OCI-LY7 (cell line): ENCODE data around the gene TPD52L2. TPM values are rescaled to one million over a fixed set of nuclear protein-coding genes. Genes with fewer than 3 reads are reported as not detected.
"Not testable (repeated sequence)": the region's sequence is repeated elsewhere in the genome, so short reads cannot be mapped to it uniquely, and the experiment has no call there.

Source experiments
- BruUV-seq: library from RNA; stranded (reverse); fragments of 400-500 nt; replicated peaks from 2 replicates; lab custom pipeline; 2021; lab: Mats Ljungman, UMichigan
- CTCF ChIA-PET: fragments of 300-600 bp; sonication (Branson Sonifier 250); formaldehyde crosslinking; loops from one replicate; lab custom pipeline; 2022; ENCODE audit warnings: antibody characterized with exemption; ENCODE audit not compliant: unreplicated experiment; lab: Charles Lee
- POLR2A ChIA-PET: fragments of 300-600 bp; sonication (Branson Sonifier 250); formaldehyde crosslinking; loops from one replicate; lab custom pipeline; 2022; ENCODE audit warnings: antibody characterized with exemption; lab: Charles Lee
- DNase-seq: peaks from one replicate; pipeline ENCODE4 v3.0.0-alpha.2; 2015; ENCODE audit warnings: low spot score
- H2AFZ ChIP-seq: fragments of 200-600 bp; sonication (generic), shearing (Covaris generic); 2 replicates; pipeline ENCODE4 v1.6.1; 2014; ENCODE audit warnings: mild to moderate bottlenecking, antibody characterized with exemption, low read length, moderate library complexity
- H3K27ac ChIP-seq: fragments of 200-600 bp; sonication (generic); 2 replicates; pipeline ENCODE4 v1.5.1; 2014; ENCODE audit warnings: mixed run types, low read depth, mild to moderate bottlenecking, moderate library complexity, low read length, inconsistent platforms; ENCODE audit not compliant: poor library complexity, severe bottlenecking
- H3K36me3 ChIP-seq: fragments of 200-600 bp; sonication (generic); 2 replicates; pipeline ENCODE4 v1.6.1; 2014; ENCODE audit warnings: mild to moderate bottlenecking, antibody characterized with exemption, low read length, moderate library complexity, mixed read lengths; ENCODE audit not compliant: insufficient read depth
- H3K4me1 ChIP-seq: fragments of 200-600 bp; sonication (generic); 2 replicates; pipeline ENCODE4 v1.5.1; 2014; ENCODE audit warnings: mild to moderate bottlenecking, low read length; ENCODE audit not compliant: insufficient read depth, poor library complexity, severe bottlenecking
- H3K4me2 ChIP-seq: fragments of 200-600 bp; sonication (generic); 2 replicates; pipeline ENCODE4 v1.6.1; 2014; ENCODE audit warnings: mild to moderate bottlenecking, low read length
- H3K4me3 ChIP-seq: fragments of 200-600 bp; sonication (generic); 2 replicates; pipeline ENCODE4 v1.5.1; 2014; ENCODE audit warnings: mild to moderate bottlenecking, low read depth, low read length; ENCODE audit not compliant: poor library complexity, severe bottlenecking
- H3K79me2 ChIP-seq: fragments of 200-600 bp; sonication (generic); 2 replicates; pipeline ENCODE4 v1.6.1; 2016; ENCODE audit warnings: low read depth, mild to moderate bottlenecking, low read length, moderate library complexity, mixed read lengths; ENCODE audit not compliant: insufficient read depth
- H3K9me2 ChIP-seq: fragments of 200-600 bp; sonication (generic); 2 replicates; pipeline ENCODE4 v1.6.1; 2016; ENCODE audit warnings: mild to moderate bottlenecking, low read length, mixed read lengths; ENCODE audit not compliant: insufficient read depth
- H3K9me3 ChIP-seq: fragments of 200-600 bp; sonication (generic); 2 replicates; pipeline ENCODE4 v1.6.1; 2014; ENCODE audit warnings: mild to moderate bottlenecking, mixed run types, low read length, mixed read lengths
- H4K20me1 ChIP-seq: fragments of 200-600 bp; sonication (generic); 2 replicates; pipeline ENCODE4 v1.6.1; 2014; ENCODE audit warnings: mild to moderate bottlenecking, antibody characterized with exemption, low read length, moderate library complexity, mixed read lengths; ENCODE audit not compliant: insufficient read depth
- CTCF ChIP-seq: fragments of 200-600 bp; sonication (generic); conservative IDR thresholded peaks from 2 replicates; pipeline ENCODE4 v1.5.1; 2014; ENCODE audit warnings: mild to moderate bottlenecking, antibody characterized with exemption, low read length, moderate library complexity, mixed read lengths
- EZH2phosphoT487 ChIP-seq: fragments of 200-600 bp; sonication (generic); IDR thresholded peaks from 2 replicates; pipeline ENCODE4 v1.6.1; 2018; ENCODE audit warnings: low read depth, borderline replicate concordance, mild to moderate bottlenecking, mixed run types, antibody characterized with exemption, low read length, moderate library complexity, mixed read lengths
- intact Hi-C: fragments of 100-400 bp; cut with micrococcal nuclease; formaldehyde crosslinking; loops from one replicate; pipeline ENCODE4 v1.10.0; 2022; ENCODE audit not compliant: unreplicated experiment
- total RNA-seq, 2 experiments: library from RNA; depleted of rRNA in 1 of 2; stranded (reverse); fragments of >200 nt in 1 of 2; shearing (Covaris generic) in 1 of 2; gene quantifications; 2 replicates each; pipeline ENCODE4 v1.2.3, GENCODE V29; 2014 to 2022

Gene TPD52L2
- total RNA-seq, 2 experiments from 2014 or later, result 27.2 to 51.0 TPM

- no peak for DNase-seq
- BruUV-seq, result no TSS peak
- Histone ChIP-seq H3K4me1 (no peaks in the 10 kb centered on the region), H2AFZ (no peak overlapping the region), H4K20me1 (no peaks in the 10 kb centered on the region), H3K79me2 (no peaks in the 10 kb centered on the region), H3K9me2 (no peaks in the 10 kb centered on the region), H3K27ac (peak overlapping the region; percentile 31), H3K4me3 (no peak overlapping the region), H3K9me3 (peaks cover 16% of the 10 kb centered on the region; the same call in 1 of the 2 replicates), H3K4me2 (no peak overlapping the region), H3K36me3 (peaks cover 76% of the 10 kb centered on the region)
- POLR2A ChIA-PET, result no interaction called here
- TF ChIP-seq EZH2phosphoT487 (no peak), CTCF (no peak)
- intact Hi-C loops, result no loop called here
- CTCF ChIA-PET, result no interaction called here
These were observed 14.0 kb downstream of the TPD52L2 start for GRCh38 chr20:63878899-63879663.

DNA sequence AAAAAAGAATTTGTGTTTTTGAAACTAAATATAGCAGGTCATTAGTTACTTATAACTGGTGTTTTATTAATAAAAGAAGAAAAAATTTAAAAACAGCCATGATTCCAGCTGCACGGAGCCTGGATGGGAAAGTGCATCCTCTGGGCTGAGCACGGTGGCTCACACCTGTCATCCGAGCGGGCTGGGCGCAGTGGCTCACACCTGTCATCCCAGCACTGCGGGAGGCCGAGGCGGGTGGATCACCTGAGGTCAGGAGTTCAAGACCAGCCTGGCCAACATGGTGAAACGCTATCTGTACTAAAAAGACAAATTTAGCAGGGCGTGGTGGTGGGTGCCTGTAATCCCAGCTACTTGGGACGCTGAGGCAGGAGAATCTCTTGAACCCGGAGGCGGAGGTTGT is 15.8 kb downstream of the TPD52L2 start:
- H3K4me3 ChIP-seq, H3K4me1 ChIP-seq, H3K9me2 ChIP-seq, CTCF ChIA-PET, H2AFZ ChIP-seq, BruUV-seq, H3K4me2 ChIP-seq, H4K20me1 ChIP-seq, intact Hi-C loops, DNase-seq, H3K27ac ChIP-seq, H3K79me2 ChIP-seq: not testable (repeated sequence)
- POLR2A ChIA-PET, result interaction anchor here (0.7 kb wide), 1 partner anchor 378 kb away, joined by 6 read pairs; no protein-coding TSS in a partner anchor
- peaks cover 16% of the 10 kb centered on the region; the same call in 1 of the 2 replicates for H3K9me3 ChIP-seq
- H3K36me3 ChIP-seq, result peaks cover 69% of the 10 kb centered on the region

GRCh38 chr20:63881451-63882226 is 16.6 kb downstream of the TPD52L2 start:
- POLR2A ChIA-PET, result interaction anchor here (0.6 kb wide), 1 partner anchor 24 kb away, joined by 5 read pairs; no protein-coding TSS in a partner anchor
- CTCF ChIA-PET, result no interaction called here
- no TSS peak for BruUV-seq
- TF ChIP-seq EZH2phosphoT487 (no peak), CTCF (no peak)
- no peak for DNase-seq
- Histone ChIP-seq H3K79me2 (no peaks in the 10 kb centered on the region), H3K9me2 (no peaks in the 10 kb centered on the region), H3K9me3 (peaks cover 16% of the 10 kb centered on the region; the same call in 1 of the 2 replicates), H4K20me1 (no peaks in the 10 kb centered on the region), H3K36me3 (peaks cover 62% of the 10 kb centered on the region), H3K4me3 (no peak overlapping the region), H3K27ac (no peak overlapping the region), H3K4me2 (no peak overlapping the region), H2AFZ (no peak overlapping the region), H3K4me1 (no peaks in the 10 kb centered on the region)
- intact Hi-C loops, result no loop called here
